K562 (cell line): Measurements from ENCODE around the gene ENKUR. TPM values are rescaled to one million over a fixed set of nuclear protein-coding genes. Genes with fewer than 3 reads are reported as not detected.

Experiments
- ATAC-seq: fragments of 200-7000 bp; cut with Tn5 transposase; 3 replicates; pipeline ENCODE4 v1.9.1; 2020; ENCODE audit warnings: moderate library complexity
- BruUV-seq: library from RNA; stranded (reverse); fragments of 400-500 nt; replicated peaks from 2 replicates; lab custom pipeline; 2021; lab: Mats Ljungman, UMichigan
- CTCF ChIA-PET: fragments of 300-600 bp; formaldehyde crosslinking; extraction: SDS; loops from one replicate; lab custom pipeline; 2021; ENCODE audit warnings: low intra/inter-chr PET ratio; lab: Yijun Ruan, JAX
- POLR2A ChIA-PET: fragments of 300-600, 350-650 bp; sonication (Branson Sonifier 250); formaldehyde crosslinking; extraction: SDS; loops from one replicate; lab custom pipeline; 2021; ENCODE audit warnings: antibody characterized with exemption, inconsistent platforms; lab: Yijun Ruan, JAX
- DNase-seq, 4 experiments: peaks; one replicate each; pipeline versions ENCODE4 v3.0.0 to v3.0.0-alpha.2; 2011 to 2018; ENCODE audit warnings: low spot score in 3 of 4, mixed read lengths in 3 of 4; ENCODE audit errors: extremely low read depth in 1 of 4
- FAIRE-seq: peaks from 2 replicates; lab custom pipeline; 2011; peaks lifted over from hg19 to GRCh38; lab: Jason Lieb, UNC
- H2AFZ ChIP-seq: 2 replicates; pipeline ENCODE4 v1.6.0; 2011; ENCODE audit warnings: low read depth, low read length, control low read depth, inconsistent platforms
- H3K27ac ChIP-seq: fragments of 200-600 bp; 3 replicates; pipeline ENCODE4 v1.8.0; 2011; ENCODE audit warnings: low read depth, mild to moderate bottlenecking, control low read depth, inconsistent platforms, low read length, moderate library complexity, mixed read lengths; ENCODE audit errors: extremely low read depth
- H3K27me3 ChIP-seq, 2 experiments: fragments of 300-600 bp in 1 of 2; 2 replicates in 1 of 2; 3 replicates in 1 of 2; pipeline versions ENCODE4 v1.6.0 to v1.8.0; 2011; ENCODE audit warnings: inconsistent platforms in 2 of 2, low read length in 2 of 2, mild to moderate bottlenecking in 1 of 2, mixed read lengths in 1 of 2, moderate library complexity in 1 of 2; ENCODE audit not compliant: control insufficient read depth in 2 of 2, insufficient read depth in 2 of 2
- H3K36me3 ChIP-seq: fragments of 300-600 bp; 3 replicates; pipeline ENCODE4 v1.8.0; 2011; ENCODE audit warnings: mild to moderate bottlenecking, low read length, inconsistent platforms; ENCODE audit not compliant: control insufficient read depth, insufficient read depth
- H3K4me1 ChIP-seq, 2 experiments: fragments of 200-600 bp in 1 of 2; replicated peaks in 1 of 2; 2 replicates in 1 of 2; 3 replicates in 1 of 2; pipeline versions ENCODE4 v1.5.1 to v1.8.0; 2011; ENCODE audit warnings: inconsistent platforms in 2 of 2, low read length in 2 of 2, mild to moderate bottlenecking in 1 of 2, mixed read lengths in 1 of 2, moderate library complexity in 1 of 2; ENCODE audit not compliant: control insufficient read depth in 2 of 2, insufficient read depth in 2 of 2
- H3K4me2 ChIP-seq: 2 replicates; pipeline ENCODE4 v1.6.1; 2011; ENCODE audit warnings: low read length, control low read depth, inconsistent platforms, mixed read lengths; ENCODE audit not compliant: insufficient read depth
- H3K4me3 ChIP-seq: fragments of 200-600 bp; sonication (generic), shearing (Covaris generic); 2 replicates; pipeline ENCODE4 v1.5.1; 2016; ENCODE audit warnings: control low read depth, inconsistent platforms
- H3K79me2 ChIP-seq: fragments of 200-600 bp; 3 replicates; pipeline ENCODE4 v1.8.0; 2011; ENCODE audit warnings: low read length, inconsistent platforms; ENCODE audit not compliant: control insufficient read depth, insufficient read depth
- H3K9ac ChIP-seq, 2 experiments: 2 replicates each; pipeline versions ENCODE4 v1.6.0 to v1.6.1; 2011; ENCODE audit warnings: low read depth in 2 of 2, low read length in 2 of 2, control low read depth in 1 of 2, inconsistent platforms in 1 of 2, mild to moderate bottlenecking in 1 of 2, mixed read lengths in 1 of 2; ENCODE audit not compliant: insufficient read depth in 1 of 2
- H3K9me1 ChIP-seq: one replicate; pipeline ENCODE4 v1.6.0; 2011; ENCODE audit warnings: inconsistent platforms, mild to moderate bottlenecking, low read length, moderate library complexity; ENCODE audit not compliant: control insufficient read depth, insufficient read depth
- H3K9me3 ChIP-seq: replicated peaks from 2 replicates; pipeline ENCODE4 v1.5.1; 2011; ENCODE audit warnings: low read depth, low read length, inconsistent platforms; ENCODE audit not compliant: control insufficient read depth, insufficient read depth
- H4K20me1 ChIP-seq: replicated peaks from 2 replicates; pipeline ENCODE4 v1.6.1; 2011; ENCODE audit warnings: low read length, inconsistent platforms, mixed read lengths; ENCODE audit not compliant: control insufficient read depth, insufficient read depth
- FOSL1 ChIP-seq: fragments of 200-800 bp; sonication (Bioruptor generic); conservative IDR thresholded peaks from 2 replicates; pipeline ENCODE4 v1.6.1; 2016; ENCODE audit warnings: missing genetic modification characterization, missing compliant biosample characterization
- PTRF ChIP-seq: fragments of 450-650 bp; IDR thresholded peaks from 2 replicates; pipeline ENCODE4 v1.6.1; 2016; ENCODE audit warnings: mild to moderate bottlenecking, missing genetic modification characterization, missing compliant biosample characterization
- TEAD2 ChIP-seq: fragments of 450-650 bp; IDR thresholded peaks from 2 replicates; pipeline ENCODE4 v1.6.1; 2016; ENCODE audit warnings: missing genetic modification characterization, control low read depth, missing compliant biosample characterization
- WHSC1 ChIP-seq: IDR thresholded peaks from one replicate; pipeline ENCODE4 v1.6.1; 2012; ENCODE audit warnings: low read length, control low read depth, inconsistent platforms
- ZBTB33 ChIP-seq: sonication (generic); formaldehyde crosslinking; IDR thresholded peaks from 2 replicates; pipeline ENCODE4 v1.8.1; 2023; ENCODE audit warnings: mild to moderate bottlenecking, missing genetic modification reagents
- ZNF696 ChIP-seq: fragments of 250-450 bp; sonication (Bioruptor Pico); conservative IDR thresholded peaks from 2 replicates; pipeline ENCODE4 v1.4.0; 2020; ENCODE audit warnings: mild to moderate bottlenecking, moderate library complexity
- WGBS: fragments of 100-300 bp; shearing (Covaris generic); methylation state at CpG from one replicate; pipeline ENCODE4 v1.1.6; 2016; ENCODE audit warnings: low coverage, mixed read lengths; ENCODE audit not compliant: insufficient coverage; ENCODE audit errors: missing lambda C conversion rate; 5-methylcytosine and 5-hydroxymethylcytosine counted together
- in situ Hi-C: fragments of 300-500 bp; cut with MboI; formaldehyde crosslinking; loops from 4 replicates; pipeline ENCODE4 v1.15.0; 2018; ENCODE audit warnings: inconsistent platforms, mixed read lengths
- intact Hi-C: fragments of 100-400 bp; cut with micrococcal nuclease; formaldehyde crosslinking; loops from 2 replicates; pipeline ENCODE4 v1.14.2; 2022
- polyA plus RNA-seq, 8 experiments: library from polyadenylated mRNA; depleted of rRNA in 4 of 8; stranded (reverse) in 5 of 8; unstranded in 3 of 8; fragments of >200 nt; fragmentation: Nextera tagmentation in 2 of 8; fragmentation: Illumina TruSeq in 1 of 8; extraction: Ambion mirVana in 2 of 8; extraction: Trizol in 1 of 8; gene quantifications; 2 replicates each; pipeline versions ENCODE4 v1.2.1 to v1.2.3, GENCODE V29; 2011 to 2014; ENCODE audit warnings: inconsistent platforms in 1 of 8, missing spikeins in 1 of 8
- total RNA-seq, 7 experiments: library from RNA; depleted of rRNA in 6 of 7; stranded (reverse); fragments of >200 nt in 6 of 7; fragmentation: Illumina TruSeq in 2 of 7; extraction: Trizol in 2 of 7; gene quantifications; 2 replicates each; pipeline versions ENCODE4 v1.2.1 to v1.2.3, GENCODE V29; 2011 to 2021; ENCODE audit warnings: low replicate concordance in 1 of 7

ENKUR gene
- total and polyA plus RNA-seq, 9 of the 15 experiments (the other 6 are each of a cell fraction or from before 2014, with no cell fraction given), result 0.06 to 0.46 (median 0.20) TPM

GRCh38 chr10:25059990-25060389 lies 44.0 kb upstream of the ENKUR start (continued):
- no peak for TF ChIP-seq ZBTB33 (CRISPR knock-in tag)
- peak; percentile 94 for TF ChIP-seq FOSL1
- TF ChIP-seq PTRF, result no peak

GRCh38 chr10:25057886-25058285 lies 41.9 kb upstream of the ENKUR start:
- Histone ChIP-seq H4K20me1 (no peaks in the 10 kb centered on the region), H3K27me3 (no peaks in the 10 kb centered on the region), H3K9me3 (no peaks in the 10 kb centered on the region), H3K27ac (no peak overlapping the region; the same call in 2 of the 3 replicates), H3K4me1 (peaks cover 16 to 48% of the 10 kb centered on the region in 2 experiments; a peak in 3 of 5 replicates), H3K36me3 (no peaks in the 10 kb centered on the region), H3K4me2 (peak overlapping the region; percentile 22; the same call in 1 of the 2 replicates), H3K9ac (no peak overlapping the region), H3K4me3 (no peak overlapping the region), H2AFZ (peak overlapping the region; percentile 71; the same call in 1 of the 2 replicates), H3K79me2 (no peaks in the 10 kb centered on the region), H3K9me1 (no peaks in the 10 kb centered on the region)
- WGBS, result 47% methylated on average over 4 of the region's 4 CpGs
- TF ChIP-seq WHSC1, result no peak
- TF ChIP-seq TEAD2, result no peak
- TF ChIP-seq ZNF696 (CRISPR knock-in tag), result no peak
- in situ Hi-C loops, result no loop called here
- POLR2A ChIA-PET, result no interaction called here
- intact Hi-C loops, result no loop called here
- CTCF ChIA-PET, result no interaction called here
- no peak for FAIRE-seq
- ATAC-seq, result no peak
- no peak for DNase-seq
- no TSS peak for BruUV-seq
